Gastrocnemius medialis (tissue), 4 donors: ENCODE data around the gene GPNMB. TPM values are rescaled to one million over a fixed set of nuclear protein-coding genes. Genes with fewer than 3 reads are reported as not detected.
"Not testable (repeated sequence)": the region's sequence is repeated elsewhere in the genome, so short reads cannot be mapped to it uniquely, and the experiment has no call there.

Source experiments
- ATAC-seq, 2 donors: fragments of 150-250 bp; one replicate each; pipeline ENCODE4 v1.9.1; 2016
- DNase-seq, 2 donors: peaks; one replicate each; pipeline ENCODE4 v3.0.0-alpha.2; 2019
- H3K27ac ChIP-seq, 4 donors: fragments of 200-600 bp; sonication (generic); 1 replicate in 1 of 4; 2 replicates in 3 of 4; pipeline ENCODE4 v1.5.1; 2016 to 2018; ENCODE audit warnings: mild to moderate bottlenecking in 2 of 4, moderate library complexity in 1 of 4
- H3K27me3 ChIP-seq, 3 donors: fragments of 200-600 bp; sonication (generic) in 2 of 3; 1 replicate in 1 of 3; 2 replicates in 2 of 3; pipeline versions ENCODE4 v1.5.1 to v1.6.0; 2016 to 2019; ENCODE audit warnings: mild to moderate bottlenecking in 1 of 3, moderate library complexity in 1 of 3
- H3K36me3 ChIP-seq, 2 donors: fragments of 200-600 bp; sonication (generic) in 1 of 2; one replicate each; pipeline ENCODE4 v1.5.1; 2017 to 2018
- H3K4me1 ChIP-seq, 2 donors: fragments of 200-600 bp; sonication (generic) in 1 of 2; one replicate each; pipeline ENCODE4 v1.5.1; 2016 to 2017; ENCODE audit warnings: mild to moderate bottlenecking in 2 of 2
- H3K4me3 ChIP-seq, 4 donors: fragments of 200-600 bp; sonication (generic) in 3 of 4; 1 replicate in 1 of 4; 2 replicates in 3 of 4; pipeline ENCODE4 v1.5.1; 2016 to 2019; ENCODE audit warnings: mild to moderate bottlenecking in 2 of 4
- H3K9me3 ChIP-seq, 3 donors: fragments of 200-600 bp; sonication (generic) in 2 of 3; 1 replicate in 1 of 3; 2 replicates in 2 of 3; pipeline ENCODE4 v1.5.1; 2016 to 2019
- POLR2A ChIP-seq, 2 donors: fragments of 450-650 bp; IDR thresholded peaks; one replicate each; pipeline ENCODE4 v1.6.1; 2017; ENCODE audit warnings: antibody characterized with exemption in 2 of 2, mild to moderate bottlenecking in 2 of 2, moderate library complexity in 2 of 2
- in situ Hi-C, 4 donors: fragments of 200-750 bp; cut with MboI; loops; one replicate each; pipeline versions ENCODE4 v1.15.0 to v1.8.0; 2017; ENCODE audit warnings: low sequenced_read_pairs in 4 of 4
- intact Hi-C: fragments of 100-400 bp; cut with DNase I; formaldehyde crosslinking; loops from one replicate; pipeline ENCODE4 v1.15.1; 2023; ENCODE audit warnings: low total_unique reads
- total RNA-seq, 4 donors: library from RNA; depleted of rRNA; stranded (reverse); fragments of >200 nt; gene quantifications; one replicate each; pipeline versions ENCODE4 v1.1.0 to v1.2.3, GENCODE V29; 2016
- TF ChIP-seq, protein P1 (sequence below), 5 experiments: fragments of 450-650 bp in 3 of 5; fragments of 200-600 bp in 2 of 5; sonication (generic) in 2 of 5; IDR thresholded peaks in 4 of 5; conservative IDR thresholded peaks in 1 of 5; 1 replicate in 4 of 5; 2 replicates in 1 of 5; pipeline ENCODE4 v1.5.1; 2016 to 2019; ENCODE audit warnings: antibody characterized with exemption in 5 of 5, mild to moderate bottlenecking in 3 of 5, moderate library complexity in 3 of 5

The GPNMB gene
- 10 to 100 TPM; 14.7 to 32.1 (median 17.3) TPM for total RNA-seq

DNA sequence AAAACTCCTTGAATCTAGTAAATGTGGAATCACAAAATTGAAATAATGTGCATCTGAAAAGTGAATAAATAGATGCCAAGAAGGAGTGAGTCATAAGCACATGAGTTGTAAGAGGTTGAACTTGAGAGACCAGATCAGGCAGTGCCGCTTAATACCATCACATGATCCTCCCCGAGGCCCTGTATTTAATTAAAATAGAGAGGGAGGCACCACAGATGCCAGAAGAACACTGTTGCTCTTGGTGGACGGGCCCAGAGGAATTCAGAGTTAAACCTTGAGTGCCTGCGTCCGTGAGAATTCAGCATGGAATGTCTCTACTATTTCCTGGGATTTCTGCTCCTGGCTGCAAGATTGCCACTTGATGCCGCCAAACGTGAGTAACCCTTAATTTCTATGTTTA lies at the start of gene GPNMB:
Gene GPNMB (plus strand): TSS at position 221 of the 400 bp plus-strand sequence. CDS start 83 bp downstream, at position 304.
- DNase-seq (peak; percentile 45 to 50), ATAC-seq (peak; percentile 68 to 75)
- intact Hi-C loops = no loop called here
- Histone ChIP-seq H3K36me3 (no peaks in the 10 kb centered on the region), H3K4me1 (peaks cover 6 to 9% of the 10 kb centered on the region in 2 donors), H3K27me3 (peaks cover 24 to 35% (median 29%) of the 10 kb centered on the region in 3 donors), H3K9me3 (no peaks in the 10 kb centered on the region), H3K27ac (peak within 1 kb of the TSS; percentile 53 to 57 (median 56)), H3K4me3 (peak within 1 kb of the TSS; percentile 44 to 53 (median 47))
- peak in 1 of 2 donors; percentile 51 for TF ChIP-seq POLR2A (IDR thresholded peaks at IDR 0.05)
- TF ChIP-seq, protein P1, sequence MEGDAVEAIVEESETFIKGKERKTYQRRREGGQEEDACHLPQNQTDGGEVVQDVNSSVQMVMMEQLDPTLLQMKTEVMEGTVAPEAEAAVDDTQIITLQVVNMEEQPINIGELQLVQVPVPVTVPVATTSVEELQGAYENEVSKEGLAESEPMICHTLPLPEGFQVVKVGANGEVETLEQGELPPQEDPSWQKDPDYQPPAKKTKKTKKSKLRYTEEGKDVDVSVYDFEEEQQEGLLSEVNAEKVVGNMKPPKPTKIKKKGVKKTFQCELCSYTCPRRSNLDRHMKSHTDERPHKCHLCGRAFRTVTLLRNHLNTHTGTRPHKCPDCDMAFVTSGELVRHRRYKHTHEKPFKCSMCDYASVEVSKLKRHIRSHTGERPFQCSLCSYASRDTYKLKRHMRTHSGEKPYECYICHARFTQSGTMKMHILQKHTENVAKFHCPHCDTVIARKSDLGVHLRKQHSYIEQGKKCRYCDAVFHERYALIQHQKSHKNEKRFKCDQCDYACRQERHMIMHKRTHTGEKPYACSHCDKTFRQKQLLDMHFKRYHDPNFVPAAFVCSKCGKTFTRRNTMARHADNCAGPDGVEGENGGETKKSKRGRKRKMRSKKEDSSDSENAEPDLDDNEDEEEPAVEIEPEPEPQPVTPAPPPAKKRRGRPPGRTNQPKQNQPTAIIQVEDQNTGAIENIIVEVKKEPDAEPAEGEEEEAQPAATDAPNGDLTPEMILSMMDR (IDR thresholded peaks at IDR 0.05 in 4 of 5, conservative IDR thresholded peaks at IDR 0.05 in 1 of 5) = no peak
- in situ Hi-C loops = no loop called here

DNA sequence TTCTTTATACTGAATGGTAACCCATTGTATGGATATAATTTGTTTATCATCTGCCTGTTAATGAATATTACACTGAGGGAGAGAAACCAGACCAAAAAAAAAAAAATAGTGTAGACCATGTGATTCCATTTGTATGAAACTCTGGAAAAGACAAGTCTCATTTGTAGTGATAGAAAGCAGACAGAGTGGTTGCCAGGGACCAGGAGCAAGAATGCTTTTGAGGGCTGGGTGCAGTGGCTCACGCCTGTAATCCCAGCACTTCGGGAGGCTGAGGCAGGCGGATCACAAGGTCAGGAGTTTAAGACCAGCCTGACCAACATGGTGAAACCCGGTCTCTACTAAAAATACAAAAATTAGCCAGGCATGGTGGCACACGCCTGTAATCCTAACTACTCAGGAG lies 48.8 kb upstream of the GPNMB start:
- in situ Hi-C loops, intact Hi-C loops, H3K4me3 ChIP-seq, H3K4me1 ChIP-seq, H3K27me3 ChIP-seq, DNase-seq, H3K27ac ChIP-seq, H3K9me3 ChIP-seq, ATAC-seq: not testable (repeated sequence)
- H3K36me3 ChIP-seq = peaks cover 5 to 63% of the 10 kb centered on the region in 2 donors

DNA sequence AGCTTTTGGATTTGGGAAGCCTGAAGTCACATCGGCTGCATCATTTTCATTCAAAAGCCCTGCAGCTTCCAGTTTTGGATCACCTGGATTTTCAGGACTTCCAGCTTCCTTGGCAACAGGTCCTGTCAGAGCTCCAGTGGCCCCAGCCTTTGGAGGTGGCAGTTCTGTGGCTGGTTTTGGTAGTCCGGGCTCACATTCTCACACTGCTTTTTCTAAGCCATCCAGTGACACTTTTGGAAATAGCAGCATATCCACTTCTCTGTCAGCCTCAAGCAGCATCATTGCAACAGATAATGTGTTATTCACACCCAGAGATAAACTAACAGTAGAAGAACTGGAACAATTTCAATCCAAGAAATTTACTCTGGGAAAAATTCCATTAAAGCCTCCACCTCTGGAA lies 46.2 kb upstream of the GPNMB start:
- Histone ChIP-seq H3K27me3 (no peaks in the 10 kb centered on the region), H3K4me3 (no peak overlapping the region), H3K4me1 (peaks cover 0 to 9% of the 10 kb centered on the region in 2 donors), H3K9me3 (no peaks in the 10 kb centered on the region), H3K27ac (no peak overlapping the region), H3K36me3 (peaks cover 5 to 40% of the 10 kb centered on the region in 2 donors)
- TF ChIP-seq, protein P1 (IDR thresholded peaks at IDR 0.05 in 4 of 5, conservative IDR thresholded peaks at IDR 0.05 in 1 of 5) = no peak
- TF ChIP-seq POLR2A (IDR thresholded peaks at IDR 0.05) = no peak
- in situ Hi-C loops = no loop called here
- ATAC-seq = no peak
- intact Hi-C loops = no loop called here
- DNase-seq = no peak

DNA sequence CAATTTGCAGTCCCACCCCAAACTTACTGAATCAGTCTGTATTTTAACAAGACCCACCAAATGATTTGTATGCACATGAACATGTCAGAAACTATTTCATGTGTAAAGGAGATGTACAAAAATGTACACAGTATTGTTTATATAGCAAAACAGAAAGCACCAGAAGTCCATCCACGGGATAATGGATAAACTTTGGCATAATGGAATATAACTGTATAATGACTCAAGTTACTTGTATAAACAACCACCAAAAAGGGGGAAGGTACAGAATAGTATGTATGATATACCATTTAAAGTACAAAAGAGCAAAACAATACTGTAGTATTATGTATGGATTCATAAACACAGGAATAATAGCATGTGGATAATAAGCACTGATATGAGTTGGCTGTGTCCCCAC lies 42.3 kb upstream of the GPNMB start:
- Histone ChIP-seq H3K9me3 (no peaks in the 10 kb centered on the region), H3K27me3 (no peaks in the 10 kb centered on the region), H3K27ac (no peak overlapping the region), H3K4me3 (no peak overlapping the region), H3K36me3 (peaks cover 5 to 26% of the 10 kb centered on the region in 2 donors), H3K4me1 (no peaks in the 10 kb centered on the region)
- intact Hi-C loops (no loop called here), in situ Hi-C loops (no loop called here)
- TF ChIP-seq POLR2A (IDR thresholded peaks at IDR 0.05) = no peak
- TF ChIP-seq, protein P1 (IDR thresholded peaks at IDR 0.05 in 4 of 5, conservative IDR thresholded peaks at IDR 0.05 in 1 of 5) = no peak
- no peak for ATAC-seq
- no peak for DNase-seq

DNA sequence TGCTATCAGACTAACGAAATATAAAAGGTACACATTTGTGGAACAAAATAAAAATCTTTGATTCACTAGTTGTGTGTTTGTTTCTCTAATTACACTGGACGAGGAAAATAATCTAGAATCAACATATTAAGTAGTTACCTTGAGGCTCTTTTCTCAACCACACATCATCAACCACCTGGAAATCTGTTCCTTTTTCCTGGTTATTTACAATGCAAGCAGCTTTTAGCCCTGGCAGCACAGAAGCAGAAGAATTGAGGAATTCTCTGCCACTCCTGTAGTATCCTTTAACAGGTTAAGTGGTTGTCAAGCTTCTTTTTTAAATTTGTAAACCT lies 41.0 kb upstream of the GPNMB start:
- Histone ChIP-seq H3K4me1 (no peaks in the 10 kb centered on the region), H3K27me3 (no peaks in the 10 kb centered on the region), H3K4me3 (peak overlapping the region in 1 of 4 donors; percentile 21), H3K27ac (no peak overlapping the region), H3K9me3 (no peaks in the 10 kb centered on the region), H3K36me3 (peaks cover 5 to 13% of the 10 kb centered on the region in 2 donors)
- intact Hi-C loops (no loop called here), in situ Hi-C loops (no loop called here)
- DNase-seq (no peak), ATAC-seq (no peak)
- TF ChIP-seq POLR2A (IDR thresholded peaks at IDR 0.05) = no peak
- TF ChIP-seq, protein P1 (IDR thresholded peaks at IDR 0.05 in 4 of 5, conservative IDR thresholded peaks at IDR 0.05 in 1 of 5) = no peak
